H1 (cell line): ENCODE measurements around the gene TTBK2.

Experiments
- EZH2 ChIP-seq: fragments of 200-600 bp; sonication (generic); IDR thresholded peaks from 2 replicates; pipeline ENCODE4 v1.7.1; 2012; ENCODE audit warnings: low read depth, mild to moderate bottlenecking, moderate library complexity, low read length, inconsistent platforms; ENCODE audit not compliant: severe bottlenecking
- HDAC2 ChIP-seq, 2 experiments: fragments of 300-600 bp in 1 of 2; sonication (generic) in 1 of 2; IDR thresholded peaks; 2 replicates each; pipeline ENCODE4 v1.6.1; 2011 to 2012; ENCODE audit warnings: low read depth in 2 of 2, low read length in 2 of 2, mild to moderate bottlenecking in 2 of 2, moderate library complexity in 2 of 2, borderline replicate concordance in 1 of 2, inconsistent platforms in 1 of 2
- POLR2A ChIP-seq, 2 experiments: IDR thresholded peaks; 1 replicate in 1 of 2; 2 replicates in 1 of 2; pipeline ENCODE4 v1.6.1; 2011; ENCODE audit warnings: low read depth in 2 of 2, low read length in 2 of 2, mild to moderate bottlenecking in 2 of 2; ENCODE audit errors: control extremely low read depth in 1 of 2
- RAD21 ChIP-seq, 2 experiments: IDR thresholded peaks in 1 of 2; conservative IDR thresholded peaks in 1 of 2; 2 replicates each; pipeline ENCODE4 v1.6.1; 2011; ENCODE audit warnings: low read depth in 2 of 2, low read length in 2 of 2, improper control_type of control experiment in 1 of 2, inconsistent platforms in 1 of 2, mild to moderate bottlenecking in 1 of 2, moderate library complexity in 1 of 2
- TBP ChIP-seq: IDR thresholded peaks from 2 replicates; pipeline ENCODE4 v1.6.1; 2011; ENCODE audit warnings: low read depth, low read length, improper control_type of control experiment

- no peak for TF ChIP-seq EZH2
- no peak for TF ChIP-seq TBP
- no peak for TF ChIP-seq HDAC2 (IDR thresholded peaks at IDR 0.05; ENCODE audit: borderline replicate concordance in 1 of 2, low read depth in 2 of 2, low read length in 2 of 2)
- no peak for TF ChIP-seq RAD21 (IDR thresholded peaks at IDR 0.05 in 1 of 2, conservative IDR thresholded peaks at IDR 0.05 in 1 of 2; ENCODE audit: low read depth in 2 of 2, low read length in 2 of 2)
- TF ChIP-seq POLR2A (IDR thresholded peaks at IDR 0.05; ENCODE audit: control extremely low read depth in 1 of 2, low read depth in 2 of 2, low read length in 2 of 2): no peak
These were observed 201.5 kb downstream of the TTBK2 start for GRCh38 chr15:42719043-42719442.
